Esophagus squamous epithelium (tissue), 4 donors: ENCODE data around the gene TRMT44.
"Not testable (repeated sequence)": the region's sequence is repeated elsewhere in the genome, so short reads cannot be mapped to it uniquely, and the experiment has no call there.

Experiments
- POLR2A ChIP-seq, 4 donors: fragments of 450-650 bp; IDR thresholded peaks; one replicate each; pipeline ENCODE4 v1.6.1; 2017; ENCODE audit warnings: antibody characterized with exemption in 4 of 4, mild to moderate bottlenecking in 4 of 4, moderate library complexity in 3 of 4
- TF ChIP-seq, protein P1 (sequence below), 6 experiments: fragments of 450-650 bp in 4 of 6; fragments of 200-600 bp in 2 of 6; sonication (generic) in 2 of 6; IDR thresholded peaks; one replicate each; pipeline ENCODE4 v1.5.1; 2016 to 2019; ENCODE audit warnings: antibody characterized with exemption in 6 of 6, mild to moderate bottlenecking in 4 of 6, moderate library complexity in 4 of 6

DNA sequence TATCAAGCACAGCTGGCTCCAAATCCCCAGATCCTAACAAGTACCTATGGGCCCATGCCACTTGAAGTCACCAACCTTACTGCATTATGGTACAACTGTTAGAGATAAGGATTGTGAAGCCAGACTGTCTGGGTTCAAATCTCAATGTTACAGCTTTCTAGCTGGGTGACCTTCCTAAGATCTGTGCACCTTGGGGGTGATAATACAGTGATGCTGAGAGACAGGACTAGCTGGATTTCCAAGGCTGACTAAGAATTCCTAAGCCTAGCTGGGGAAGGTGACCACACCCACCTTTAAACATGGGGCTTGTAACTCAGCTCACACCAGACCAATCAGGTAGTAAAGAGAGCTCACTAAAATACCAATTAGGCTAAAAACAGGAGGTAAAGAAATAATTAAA, 20.4 kb upstream of the TRMT44 start:
- TF ChIP-seq, protein P1, sequence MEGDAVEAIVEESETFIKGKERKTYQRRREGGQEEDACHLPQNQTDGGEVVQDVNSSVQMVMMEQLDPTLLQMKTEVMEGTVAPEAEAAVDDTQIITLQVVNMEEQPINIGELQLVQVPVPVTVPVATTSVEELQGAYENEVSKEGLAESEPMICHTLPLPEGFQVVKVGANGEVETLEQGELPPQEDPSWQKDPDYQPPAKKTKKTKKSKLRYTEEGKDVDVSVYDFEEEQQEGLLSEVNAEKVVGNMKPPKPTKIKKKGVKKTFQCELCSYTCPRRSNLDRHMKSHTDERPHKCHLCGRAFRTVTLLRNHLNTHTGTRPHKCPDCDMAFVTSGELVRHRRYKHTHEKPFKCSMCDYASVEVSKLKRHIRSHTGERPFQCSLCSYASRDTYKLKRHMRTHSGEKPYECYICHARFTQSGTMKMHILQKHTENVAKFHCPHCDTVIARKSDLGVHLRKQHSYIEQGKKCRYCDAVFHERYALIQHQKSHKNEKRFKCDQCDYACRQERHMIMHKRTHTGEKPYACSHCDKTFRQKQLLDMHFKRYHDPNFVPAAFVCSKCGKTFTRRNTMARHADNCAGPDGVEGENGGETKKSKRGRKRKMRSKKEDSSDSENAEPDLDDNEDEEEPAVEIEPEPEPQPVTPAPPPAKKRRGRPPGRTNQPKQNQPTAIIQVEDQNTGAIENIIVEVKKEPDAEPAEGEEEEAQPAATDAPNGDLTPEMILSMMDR (IDR thresholded peaks at IDR 0.05), result not testable (repeated sequence)
- TF ChIP-seq POLR2A (IDR thresholded peaks at IDR 0.05), result not testable (repeated sequence)
